ENCODE results near the gene GAL3ST3.
"Not testable (repeated sequence)": the region's sequence is repeated elsewhere in the genome, so short reads cannot be mapped to it uniquely, and the experiment has no call there.

GAL3ST3 gene

DNA sequence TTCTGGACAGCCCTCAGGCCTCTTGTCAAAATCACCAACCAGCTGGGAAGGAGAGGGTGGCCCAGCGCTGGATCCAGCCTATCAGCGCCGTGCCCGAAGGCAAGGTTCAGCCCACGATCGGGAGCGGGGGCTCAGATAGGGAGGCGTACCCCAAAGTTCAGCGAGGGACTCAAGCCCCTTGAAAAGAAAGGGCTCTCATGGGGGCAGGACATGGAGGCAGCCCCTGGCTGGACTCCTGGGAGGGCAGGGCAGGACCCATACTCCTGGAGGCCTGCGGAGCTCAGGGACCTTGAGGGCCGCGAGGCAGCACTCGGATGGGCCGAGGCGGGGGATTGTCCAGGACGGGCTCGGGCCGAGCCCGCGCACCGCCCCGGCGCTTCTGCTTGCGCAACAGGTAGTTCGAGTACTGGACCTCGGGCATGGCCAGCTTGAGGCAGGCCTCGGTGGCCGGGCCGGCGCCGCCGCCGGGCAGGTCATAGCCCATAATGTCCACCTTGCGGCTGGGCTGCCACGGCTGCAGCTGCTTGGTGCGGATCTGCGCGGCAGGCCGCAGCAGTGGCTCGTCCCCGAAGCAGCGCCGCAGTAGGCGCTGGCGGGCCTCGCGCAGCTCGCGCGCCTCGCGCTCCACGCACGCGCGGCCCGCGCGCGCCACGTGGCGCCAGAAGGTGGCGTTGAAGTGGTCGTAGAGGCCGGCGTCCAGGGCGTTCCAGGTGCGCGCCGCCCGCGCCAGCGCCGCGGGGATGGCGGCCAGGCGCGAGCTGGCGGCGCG lies 6.5 kb downstream of the GAL3ST3 start:
- no peak for DNase-seq

DNA sequence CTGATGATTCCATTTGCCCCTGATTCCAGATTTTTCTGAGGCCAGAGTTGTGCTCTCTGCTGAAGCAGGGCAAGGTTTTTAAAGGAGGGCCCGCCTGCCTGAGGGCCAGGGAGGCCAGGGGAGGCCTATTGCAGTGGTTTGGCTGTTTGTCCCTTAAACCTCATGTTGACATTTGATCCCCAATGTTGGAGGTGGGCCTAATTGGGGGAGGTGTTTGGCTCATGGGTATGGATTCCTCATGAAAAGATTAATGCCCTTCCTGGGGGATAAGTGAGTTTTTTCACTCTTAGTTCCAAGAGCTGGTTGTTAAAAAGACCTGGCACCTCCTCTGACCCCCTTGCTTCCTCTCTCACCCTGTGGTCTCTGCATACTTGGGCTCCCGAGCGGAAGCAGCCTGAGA lies 9.2 kb downstream of the GAL3ST3 start:
- DNase-seq, result no peak

DNA sequence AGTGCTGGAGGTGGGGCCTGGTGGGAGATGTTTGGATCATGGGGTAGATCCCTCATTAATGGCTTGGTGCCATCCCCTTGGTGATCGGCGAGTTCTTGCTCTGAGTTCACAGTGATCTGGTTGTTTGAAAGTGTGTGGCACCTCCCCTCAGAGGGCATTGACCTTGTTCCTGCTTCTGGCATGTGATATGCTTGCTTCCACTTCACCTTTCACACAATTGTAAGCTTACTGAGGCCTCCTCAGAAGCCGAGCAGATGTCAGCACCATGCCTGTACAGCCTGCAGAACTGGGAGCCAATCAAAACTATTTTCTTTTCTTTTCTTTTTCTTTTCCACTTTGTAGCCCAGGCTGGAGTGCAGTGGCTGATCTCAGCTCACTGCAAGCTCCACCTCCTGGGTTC lies 11.6 kb downstream of the GAL3ST3 start:
- DNase-seq, result no peak

DNA sequence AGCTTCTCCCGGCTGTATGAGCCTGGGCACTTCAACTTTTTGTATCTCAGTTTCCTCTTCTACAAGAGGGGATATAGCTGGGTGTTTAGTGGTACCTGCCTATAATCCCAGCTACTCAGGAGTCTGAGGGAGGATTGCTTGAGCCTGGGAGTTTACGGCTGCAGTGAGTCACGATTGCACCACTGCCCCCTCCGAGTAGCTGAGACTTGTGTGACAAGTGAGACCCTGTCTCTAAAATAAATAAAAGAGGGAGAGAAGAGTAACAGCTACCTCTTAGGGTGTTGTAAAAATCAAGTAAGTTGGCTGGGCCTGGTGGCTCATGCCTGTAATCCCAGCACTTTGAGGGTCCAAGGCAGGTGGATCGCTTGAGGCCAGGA lies 12.6 kb downstream of the GAL3ST3 start:
- no peak for DNase-seq

DNA sequence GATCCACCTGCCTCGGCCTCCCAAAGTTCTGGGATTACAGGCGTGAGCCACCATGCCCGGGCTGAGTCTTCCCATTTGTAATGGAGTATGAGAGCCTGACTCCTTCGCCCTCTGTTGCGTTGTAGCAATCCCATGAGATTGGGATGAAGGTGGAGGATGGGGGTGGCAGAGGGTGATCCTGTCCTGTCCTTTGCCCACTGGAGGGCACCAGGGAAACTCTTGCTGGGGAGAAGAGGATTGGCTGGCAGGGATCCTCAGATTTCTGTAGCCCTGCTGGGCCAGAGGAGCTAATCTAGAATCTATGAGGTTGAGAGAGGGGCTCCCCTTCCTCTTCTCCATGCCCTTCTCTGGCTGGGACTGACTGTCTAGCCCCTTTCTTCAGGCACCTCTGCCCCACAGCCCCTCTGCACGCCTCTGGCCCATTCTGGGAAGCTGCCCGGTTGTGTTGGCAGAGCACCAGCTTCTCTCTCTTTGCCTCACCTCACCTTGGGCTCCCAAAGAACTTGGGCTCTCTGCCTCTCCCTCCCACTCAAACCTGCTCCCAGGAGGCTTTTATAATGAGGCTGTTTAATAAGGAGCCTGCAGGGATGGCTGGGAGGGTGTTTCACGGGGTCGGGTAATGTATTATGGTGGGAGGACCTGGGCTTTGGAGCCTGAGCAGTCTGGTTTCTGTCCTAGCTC lies 13.2 kb downstream of the GAL3ST3 start:
- no peak for DNase-seq

DNA sequence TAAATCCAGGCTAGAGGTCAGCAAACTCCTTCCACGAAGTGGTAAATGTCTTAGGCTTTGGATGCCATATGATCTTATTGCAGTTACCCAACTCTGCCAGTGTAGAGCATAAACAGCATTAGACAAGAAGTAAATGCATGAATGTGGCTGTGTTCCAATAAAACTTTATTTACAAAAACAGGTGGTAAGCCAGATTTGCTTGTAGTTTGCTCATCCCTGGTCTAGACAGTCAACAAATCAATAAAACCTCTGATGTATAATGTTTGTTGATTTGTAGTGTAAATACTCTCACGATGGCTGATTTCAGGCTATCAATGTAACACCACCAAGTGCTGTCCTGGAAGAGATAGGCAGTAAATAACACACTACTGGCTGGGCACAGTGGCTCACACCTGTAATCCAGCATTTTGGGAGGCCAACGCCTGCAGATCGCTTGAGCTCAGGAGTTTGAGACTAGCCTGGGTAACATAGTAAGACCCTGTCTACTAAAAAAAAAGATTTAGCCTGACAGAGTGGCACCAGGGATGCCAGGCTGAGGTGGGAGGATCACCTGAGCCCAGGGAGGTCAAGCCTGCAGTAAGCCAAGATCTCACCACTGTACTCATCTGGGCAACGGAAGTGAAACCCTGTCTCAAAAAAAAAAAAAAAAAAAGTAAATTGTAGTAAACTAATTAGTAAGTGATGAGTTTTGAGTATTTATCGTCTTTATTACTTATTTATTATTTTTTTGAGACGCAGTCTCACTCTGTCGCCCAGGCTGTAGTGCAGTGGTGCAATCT lies 15.8 kb downstream of the GAL3ST3 start:
- DNase-seq, result no peak

DNA sequence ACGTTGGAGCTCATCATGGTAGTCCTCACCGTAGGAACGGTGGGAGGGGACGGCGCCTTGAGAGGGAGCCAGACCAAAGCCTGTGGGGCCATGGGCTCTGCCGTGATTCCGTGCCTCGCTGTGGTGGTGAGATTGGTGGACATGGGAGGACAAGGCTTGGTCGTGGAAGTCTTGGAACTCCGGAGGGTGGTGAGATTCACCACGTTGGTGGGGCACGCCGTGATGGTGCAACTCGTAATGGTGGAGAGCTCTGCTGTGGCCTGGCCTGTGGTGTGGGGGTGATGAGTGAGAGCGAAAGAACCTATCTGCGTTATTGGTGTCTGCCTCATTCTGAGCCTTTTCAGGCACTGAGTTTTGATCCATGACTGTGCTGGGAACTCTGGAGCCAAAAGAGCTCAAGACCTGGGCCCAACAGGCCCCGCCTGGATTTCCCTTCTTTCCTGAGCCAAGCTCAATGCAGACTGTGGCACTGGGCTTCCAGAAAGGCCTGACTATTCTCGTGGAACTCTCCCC lies 22.9 kb downstream of the GAL3ST3 start, which contains the start of gene CATSPER1:
Gene CATSPER1, minus strand, starts transcription at position 463 of the 513 bp plus-strand sequence. Its CDS starts 100 bp downstream, at position 363.
- no peak for DNase-seq

DNA sequence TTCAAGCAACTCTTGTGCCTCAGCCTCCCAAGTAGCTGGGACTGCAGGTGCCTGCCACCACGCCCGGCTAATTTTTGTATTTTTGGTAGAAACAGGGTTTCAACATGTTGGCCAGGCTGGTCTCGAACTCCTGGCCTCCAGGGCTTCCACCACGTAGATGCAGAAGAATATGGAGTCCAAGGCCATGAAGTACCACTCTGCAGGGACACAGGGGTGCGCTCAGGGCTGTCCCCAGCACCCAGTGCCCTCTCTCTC lies 25.8 kb downstream of the GAL3ST3 start:
- DNase-seq, result not testable (repeated sequence)

DNA sequence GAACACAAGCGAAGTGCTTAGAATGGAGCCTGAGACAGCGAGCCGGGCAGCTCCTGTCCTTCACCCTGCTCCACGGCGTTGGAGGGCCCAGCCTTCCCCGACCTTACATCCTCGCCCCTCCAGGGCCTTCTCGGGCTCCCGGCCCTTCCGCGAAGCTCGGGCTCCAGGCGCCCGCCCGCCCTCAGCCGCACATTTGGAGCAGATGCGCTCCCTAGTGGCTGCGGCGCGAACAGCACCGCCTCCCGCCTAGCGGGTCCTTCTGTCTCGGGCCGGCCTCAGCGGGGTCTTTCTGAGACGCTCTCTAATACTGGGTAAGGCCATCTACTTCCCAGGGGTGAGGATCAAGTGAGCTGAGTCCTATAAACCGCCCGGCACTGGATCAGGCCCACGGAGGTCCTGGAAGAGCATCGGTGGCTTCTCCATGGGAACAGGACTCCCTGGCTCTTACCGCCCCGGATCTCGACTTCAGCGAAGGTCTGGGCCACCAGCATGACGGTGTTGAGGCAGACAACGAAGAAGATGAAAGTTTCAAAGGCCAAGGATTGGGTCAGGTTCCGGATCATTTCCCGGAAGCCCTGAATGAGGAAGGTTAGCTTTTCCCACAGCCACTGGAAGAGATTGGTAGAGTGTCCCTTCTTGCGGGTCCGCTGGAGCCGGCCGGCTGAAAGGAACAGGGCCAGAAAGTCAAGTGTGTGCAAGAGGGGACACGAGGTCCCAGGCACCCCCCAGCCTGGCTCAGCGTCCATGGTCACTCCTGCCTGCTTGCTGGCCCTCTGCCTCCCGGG lies 26.4 kb downstream of the GAL3ST3 start:
- DNase-seq, result peak; percentile 90

DNA sequence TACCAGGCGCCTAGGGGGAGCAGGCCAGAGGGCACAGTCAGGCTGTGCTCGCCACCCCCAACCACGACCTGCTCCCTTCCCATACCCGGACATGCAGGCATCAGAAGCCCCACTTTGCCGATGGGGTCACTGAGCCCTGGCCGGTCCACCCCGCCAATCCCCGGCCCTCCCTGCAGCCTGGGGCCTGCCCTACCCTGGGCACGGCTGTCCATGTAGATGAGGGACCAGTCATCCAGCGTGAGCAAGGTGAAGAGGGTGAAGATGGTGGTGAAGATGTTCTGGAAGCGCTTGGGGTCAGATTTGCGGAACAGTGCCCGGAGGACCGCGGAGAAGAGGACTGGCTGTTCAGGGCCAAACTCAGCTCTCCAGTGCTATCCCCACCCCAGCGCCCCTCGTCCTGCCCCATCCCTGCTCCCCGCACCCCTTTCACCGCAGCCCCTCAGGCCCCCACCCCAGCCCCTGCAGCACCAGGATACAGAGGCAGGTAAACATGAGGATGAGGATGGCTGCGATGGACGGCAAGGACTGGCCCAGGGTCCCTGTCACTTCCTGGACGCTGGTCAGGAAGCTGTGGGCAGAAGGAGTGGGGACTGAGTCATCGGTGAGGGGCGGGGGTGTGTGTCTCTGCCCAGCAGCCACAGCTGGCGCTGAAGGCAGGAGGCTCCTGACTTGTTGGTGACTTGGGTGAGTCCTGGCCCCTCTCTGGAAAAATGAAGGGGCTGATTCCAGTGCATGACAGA lies 28.2 kb downstream of the GAL3ST3 start:
- no peak for DNase-seq

DNA sequence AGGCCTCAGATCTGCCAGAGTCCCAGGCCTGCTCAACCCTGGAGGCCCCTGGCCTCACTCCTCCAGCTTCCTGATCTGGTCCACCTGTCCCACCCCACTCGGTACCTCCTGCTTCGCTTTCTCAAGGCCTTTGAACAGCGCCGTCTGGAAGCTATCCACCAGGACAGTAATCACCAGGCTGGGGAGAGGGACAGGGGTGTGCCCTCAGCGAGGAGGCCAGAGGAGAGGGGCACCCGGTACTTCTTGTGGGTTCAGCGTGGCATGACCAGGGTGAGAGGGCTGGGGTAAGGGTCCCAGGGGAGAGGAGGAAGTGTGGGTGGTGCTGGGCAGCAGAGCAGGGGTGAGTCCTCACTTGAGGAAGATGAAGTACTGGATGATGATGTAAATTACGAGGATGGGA lies 28.7 kb downstream of the GAL3ST3 start:
- no peak for DNase-seq

DNA sequence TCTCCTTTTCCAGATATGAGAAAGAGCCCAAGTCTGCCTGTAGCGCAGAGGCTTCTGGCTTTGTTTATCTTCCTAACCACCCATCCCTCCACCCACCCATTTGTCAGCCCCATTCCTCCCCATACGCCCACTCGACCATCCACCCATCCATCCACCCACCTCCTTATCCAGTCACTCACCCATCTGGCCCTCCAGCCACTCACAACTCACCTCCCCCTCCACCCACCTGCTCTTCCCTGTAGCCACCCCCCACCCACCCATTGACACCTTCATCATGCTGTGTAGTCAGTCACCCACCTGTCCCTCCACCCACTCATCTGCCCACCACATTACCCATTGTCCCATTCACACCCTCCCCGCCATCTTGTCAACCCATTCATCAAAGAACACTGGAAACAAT lies 31.6 kb downstream of the GAL3ST3 start:
- no peak for DNase-seq

DNA sequence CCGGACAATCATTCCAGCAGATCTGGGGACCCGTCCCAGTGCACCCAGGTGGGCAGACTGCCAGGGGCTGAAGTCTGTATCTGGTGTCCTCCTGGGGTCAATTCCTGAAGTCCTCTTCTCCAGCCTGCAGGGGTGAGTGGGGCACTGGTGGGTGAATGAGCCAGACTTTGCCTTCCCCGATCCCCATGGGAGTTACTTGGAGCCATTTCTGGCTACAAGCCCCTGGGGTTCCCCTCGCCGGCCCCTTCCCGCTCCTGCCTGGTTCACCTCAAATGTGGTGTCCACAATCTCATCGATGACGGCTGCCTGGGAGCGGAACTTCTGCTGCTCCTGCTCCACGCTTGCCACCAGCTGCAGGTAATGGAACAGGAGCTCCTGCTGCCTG lies 32.2 kb downstream of the GAL3ST3 start:
- DNase-seq, result no peak

DNA sequence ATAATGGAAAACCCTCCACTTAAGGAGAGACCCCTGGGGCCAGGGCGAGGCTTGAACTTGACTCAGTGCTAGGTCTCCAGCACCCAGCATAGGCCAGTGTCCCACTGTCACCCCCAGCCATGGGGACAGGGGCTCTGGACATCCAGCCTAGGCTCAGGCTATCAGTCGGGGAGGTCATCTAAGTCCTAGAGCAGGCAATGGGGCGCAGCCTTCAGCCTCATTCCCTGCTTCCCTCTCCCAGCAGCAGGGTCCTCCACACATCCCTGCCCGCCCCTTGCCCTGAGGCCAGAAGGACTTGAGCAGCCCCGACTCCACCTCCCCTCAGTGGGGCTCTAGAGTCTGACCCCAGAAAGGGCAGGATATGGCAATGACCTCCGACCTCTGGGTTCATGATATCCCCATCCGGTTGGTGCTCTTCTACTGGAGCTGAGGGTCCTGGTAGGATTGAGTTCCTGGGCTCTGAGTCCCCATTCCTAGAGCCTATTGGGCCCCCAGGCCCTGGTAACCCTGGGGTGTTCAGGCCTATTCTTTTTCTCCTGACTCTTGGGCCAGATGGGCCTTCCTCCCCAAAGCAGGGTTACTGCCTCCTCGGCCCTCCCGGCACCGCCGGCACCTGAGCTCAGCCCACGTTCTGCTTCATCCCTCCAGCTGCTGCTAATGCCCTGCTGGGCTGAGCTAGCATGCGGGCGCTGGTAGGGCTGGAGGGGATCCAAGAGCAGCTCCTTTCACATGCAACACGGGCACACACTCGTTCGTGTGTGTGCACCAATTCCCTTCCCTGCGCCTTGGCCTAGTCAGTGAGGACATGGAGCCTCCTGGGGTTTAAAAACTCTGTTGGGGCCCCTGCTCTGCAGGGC lies 32.8 kb downstream of the GAL3ST3 start:
- no peak for DNase-seq

DNA sequence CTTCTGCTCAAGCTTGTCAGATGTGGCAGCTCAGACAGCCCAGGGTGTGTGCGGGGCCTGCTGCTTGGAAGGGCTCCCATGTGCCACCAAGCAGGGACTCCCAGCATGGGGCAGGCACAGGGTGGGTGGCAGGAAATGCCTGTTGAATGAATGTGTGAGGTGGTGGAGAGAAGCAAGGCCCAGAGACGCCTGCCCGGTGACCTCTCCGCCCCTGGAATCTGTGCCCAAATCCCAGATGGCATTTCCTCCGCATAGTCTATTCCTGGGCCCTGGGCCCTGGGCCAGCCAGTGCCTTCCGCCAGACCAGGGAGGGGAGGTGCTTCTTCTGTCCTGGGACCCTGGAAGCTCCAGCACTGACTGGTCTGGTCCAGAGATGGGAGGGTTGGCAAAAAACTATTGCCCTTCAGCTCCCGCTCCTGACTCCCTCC lies 33.5 kb downstream of the GAL3ST3 start:
- no peak for DNase-seq

DNA sequence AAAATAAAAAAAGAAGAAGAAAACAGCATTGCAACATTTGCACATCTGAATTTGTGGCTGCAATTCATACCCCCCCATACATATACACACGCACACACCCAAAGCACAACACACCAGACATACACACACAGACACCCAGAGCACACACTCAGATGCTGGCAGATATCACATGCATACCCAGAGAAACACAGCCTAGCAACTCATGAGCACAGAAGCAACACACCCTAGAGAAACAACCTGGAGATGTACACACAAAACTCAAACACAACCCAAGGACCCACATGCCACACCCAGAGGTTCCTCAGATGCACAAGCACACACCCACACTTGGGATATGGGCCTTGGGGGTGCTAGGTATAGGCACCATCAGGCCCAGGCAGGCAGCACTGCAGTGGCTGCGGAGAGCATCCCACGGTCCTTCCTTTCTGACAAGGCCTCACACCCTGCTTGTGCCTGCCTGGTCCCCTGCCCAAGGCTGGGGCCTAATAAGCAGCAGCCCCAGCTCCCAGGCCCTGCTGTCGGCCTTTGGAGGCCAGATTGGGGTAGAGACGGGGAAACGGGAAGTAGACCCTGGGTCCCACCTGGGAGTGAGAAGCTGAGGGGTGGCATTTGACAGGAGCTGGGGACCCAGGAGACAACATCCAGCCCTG lies 34.0 kb downstream of the GAL3ST3 start:
- no peak for DNase-seq

DNA sequence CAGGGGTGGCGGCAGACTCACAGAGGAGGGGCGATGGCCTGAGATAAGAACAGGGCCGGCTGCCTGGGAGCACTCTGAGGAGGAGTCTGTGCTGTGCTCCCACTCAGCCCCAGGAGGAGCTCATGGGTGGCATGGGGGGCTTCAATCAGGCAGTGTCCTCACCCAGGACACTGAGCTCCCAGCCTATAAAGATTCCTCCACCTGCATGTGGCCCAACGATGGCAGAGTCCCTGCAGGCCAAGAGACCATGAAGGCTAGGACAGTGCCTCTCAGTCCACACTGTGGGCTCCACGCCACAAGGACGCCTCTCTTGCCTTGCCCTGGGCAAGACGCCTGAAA lies 35.2 kb downstream of the GAL3ST3 start:
- DNase-seq, result no peak

DNA sequence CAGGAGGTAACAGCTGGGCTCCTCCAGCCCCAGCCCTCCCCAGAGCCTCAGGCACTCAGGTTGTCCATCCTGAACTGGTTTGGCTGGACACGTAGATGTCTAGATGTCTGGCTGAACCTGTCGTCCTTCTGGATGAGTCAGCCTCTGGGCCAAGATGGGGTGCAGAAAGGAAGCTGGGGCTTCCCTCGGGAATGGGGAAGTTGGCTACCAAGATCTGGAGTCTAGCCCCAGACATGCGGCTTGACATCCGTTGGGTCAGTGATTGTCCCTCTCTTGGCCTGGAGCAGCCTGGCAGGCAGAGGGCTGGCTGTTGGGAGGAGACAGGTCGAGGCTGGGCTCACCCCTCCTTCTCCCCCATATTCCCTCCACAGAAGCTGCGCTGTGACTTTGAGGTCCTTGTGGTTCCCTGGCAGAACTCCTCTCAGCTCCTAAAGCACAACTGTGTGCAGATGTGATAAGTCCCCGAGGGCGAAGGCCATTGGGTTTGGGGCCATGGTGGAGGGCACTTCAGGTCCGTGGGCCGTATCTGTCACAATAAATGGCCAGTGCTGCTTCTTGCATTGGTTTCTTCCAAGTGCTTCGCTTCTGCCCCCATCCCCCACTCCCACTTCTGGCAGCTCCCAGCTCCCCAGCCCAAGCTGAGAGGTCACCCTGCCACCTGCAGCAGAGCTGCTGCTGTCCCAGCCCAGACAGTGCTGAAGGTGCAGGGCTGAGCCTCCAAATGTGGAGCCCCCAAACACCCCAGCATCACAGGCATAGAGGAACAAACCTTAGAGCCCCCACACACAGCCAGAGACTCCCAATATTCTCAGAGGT lies 35.8 kb downstream of the GAL3ST3 start:
- DNase-seq, result no peak

DNA sequence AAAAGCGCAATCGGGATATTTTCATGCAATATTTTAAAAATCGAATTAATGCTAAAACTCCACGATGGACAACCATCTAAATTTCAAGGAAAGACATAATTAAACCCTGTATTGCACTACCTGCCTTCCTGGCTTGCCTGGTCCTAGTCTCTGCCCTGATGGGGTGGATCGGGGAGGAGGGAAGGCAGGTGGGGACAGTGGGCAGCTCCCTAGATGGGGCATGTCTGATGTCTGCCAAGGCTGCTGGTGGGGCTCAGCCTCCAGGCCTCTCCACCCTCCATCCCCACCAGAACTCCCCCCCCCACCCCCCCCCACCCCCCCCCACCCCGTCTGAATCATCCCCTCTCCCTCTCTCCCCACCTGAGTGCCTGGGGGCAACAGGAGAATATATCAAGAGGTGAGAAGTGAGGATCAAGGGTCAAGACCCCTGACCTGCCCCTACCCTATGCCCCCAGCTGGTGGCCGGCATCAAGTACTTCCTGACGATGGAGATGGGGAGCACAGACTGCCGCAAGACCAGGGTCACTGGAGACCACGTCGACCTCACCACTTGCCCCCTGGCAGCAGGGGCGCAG lies 36.5 kb downstream of the GAL3ST3 start:
- DNase-seq, result no peak
